ENCODE data around the gene PRKN.

Gene PRKN

DNA sequence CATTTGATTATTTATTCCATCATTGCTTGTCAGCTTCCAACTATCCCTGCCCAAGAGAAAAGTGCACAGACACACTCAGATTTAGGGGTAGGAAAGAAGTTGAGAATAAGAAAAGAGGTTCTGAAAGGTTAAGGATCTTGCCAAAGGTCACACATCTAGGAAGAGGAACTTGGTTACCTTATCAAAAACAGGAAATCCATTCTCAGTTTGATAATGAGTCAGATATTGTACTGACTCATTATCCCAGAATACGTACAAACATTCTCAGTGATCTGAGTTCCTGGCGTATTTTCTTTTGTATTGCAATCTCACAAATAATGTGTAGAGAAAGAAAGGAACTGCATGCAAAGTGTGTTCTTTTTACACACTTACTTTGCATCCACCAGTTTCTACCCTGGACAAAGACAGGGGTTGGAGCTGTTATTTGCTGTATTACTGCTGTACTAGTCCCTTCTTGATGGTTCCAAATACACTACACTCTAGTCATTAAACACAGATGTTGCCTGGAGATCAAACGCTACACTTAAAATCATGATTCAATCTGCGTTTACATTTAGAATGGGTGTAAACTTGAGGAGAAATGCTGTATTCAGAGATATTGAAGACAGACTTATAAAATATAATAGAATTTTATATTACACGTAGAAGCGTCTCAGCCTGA, 545.7 kb downstream of the PRKN start:
- H4K8ac ChIP-seq (ENCODE audit: low read length) = no peak overlapping the region
- no peak overlapping the region for H3K23ac ChIP-seq (ENCODE audit: low read length in 2 of 2)
- H3K4ac ChIP-seq (ENCODE audit: low read depth in 1 of 2, low read length in 2 of 2) = no peak overlapping the region
- H2BK5ac ChIP-seq (ENCODE audit: low read depth, low read length, poor library complexity, severe bottlenecking) = no peak overlapping the region
- no peaks in the 10 kb centered on the region for H3K36me3 ChIP-seq (ENCODE audit: control insufficient read depth in 1 of 2, insufficient read depth in 2 of 2, low read depth in 1 of 2, low read length in 2 of 2)
- H3K27me3 ChIP-seq (ENCODE audit: control insufficient read depth in 1 of 2, insufficient read depth in 1 of 2, low read length in 2 of 2) = no peaks in the 10 kb centered on the region
- H2BK12ac ChIP-seq (ENCODE audit: low read length in 2 of 2) = no peak overlapping the region
- H2BK120ac ChIP-seq (ENCODE audit: low read depth, low read length) = no peak overlapping the region
- H3K4me3 ChIP-seq (ENCODE audit: insufficient read depth in 1 of 2, low read depth in 1 of 2, low read length in 2 of 2) = no peak overlapping the region
- no peak overlapping the region for H4K91ac ChIP-seq (ENCODE audit: low read length)
- H2AK5ac ChIP-seq (ENCODE audit: low read length, severe bottlenecking) = no peak overlapping the region
- no peak overlapping the region for H3K14ac ChIP-seq (ENCODE audit: low read length in 2 of 2)
- peaks cover 3% of the 10 kb centered on the region for H3K4me1 ChIP-seq (ENCODE audit: control insufficient read depth, insufficient read depth, low read depth, low read length)
- no peaks in the 10 kb centered on the region for H3K79me1 ChIP-seq (replicated peaks; ENCODE audit: low read length, poor library complexity, severe bottlenecking)
- no peak overlapping the region for H2BK15ac ChIP-seq (ENCODE audit: low read depth, poor library complexity, severe bottlenecking)
- H3K9me3 ChIP-seq (ENCODE audit: control insufficient read depth, low read length) = no peaks in the 10 kb centered on the region
- H3K18ac ChIP-seq (ENCODE audit: low read depth in 1 of 2, low read length in 2 of 2) = no peak overlapping the region
- no peak overlapping the region for H3K9ac ChIP-seq (ENCODE audit: low read length)
- no peak overlapping the region for H3K27ac ChIP-seq (ENCODE audit: low read length, poor library complexity, severe bottlenecking)
- no peak overlapping the region for H2AFZ ChIP-seq (ENCODE audit: low read depth, low read length)
- no peak for DNase-seq
- H3K4me2 ChIP-seq (ENCODE audit: low read length, poor library complexity, severe bottlenecking) = no peak overlapping the region
- WGBS = 85% methylated on average over 3 of the region's 6 CpGs

DNA sequence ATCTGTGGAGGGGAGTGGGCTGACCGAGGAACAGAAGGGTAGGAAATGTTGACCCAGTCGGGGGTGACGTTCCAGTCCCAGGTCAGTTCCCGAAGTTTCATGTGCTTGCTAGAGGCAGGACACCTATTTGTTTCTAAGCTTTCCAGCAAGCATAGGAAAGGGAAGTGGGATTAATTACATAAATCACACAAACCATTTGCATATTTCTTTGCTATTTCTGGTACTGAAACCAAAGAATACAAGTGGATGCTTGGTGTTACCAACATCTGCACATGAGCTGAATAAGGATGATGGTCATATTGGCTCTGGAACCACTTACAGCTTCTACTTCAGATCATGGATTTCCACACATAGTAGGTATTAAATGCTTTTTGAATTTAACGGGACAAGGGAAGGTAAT, 546.5 kb downstream of the PRKN start:
- Histone ChIP-seq H3K27ac (ENCODE audit: low read length, poor library complexity, severe bottlenecking) (no peak overlapping the region), H3K14ac (ENCODE audit: low read length in 2 of 2) (no peak overlapping the region), H3K4me3 (ENCODE audit: insufficient read depth in 1 of 2, low read depth in 1 of 2, low read length in 2 of 2) (no peak overlapping the region), H3K9me3 (ENCODE audit: control insufficient read depth, low read length) (no peaks in the 10 kb centered on the region), H4K8ac (ENCODE audit: low read length) (no peak overlapping the region), H3K4ac (ENCODE audit: low read depth in 1 of 2, low read length in 2 of 2) (no peak overlapping the region), H3K4me2 (ENCODE audit: low read length, poor library complexity, severe bottlenecking) (no peak overlapping the region), H2AK5ac (ENCODE audit: low read length, severe bottlenecking) (no peak overlapping the region), H3K27me3 (ENCODE audit: control insufficient read depth in 1 of 2, insufficient read depth in 1 of 2, low read length in 2 of 2) (no peaks in the 10 kb centered on the region), H3K4me1 (ENCODE audit: control insufficient read depth, insufficient read depth, low read depth, low read length) (peaks cover 3% of the 10 kb centered on the region), H3K23ac (ENCODE audit: low read length in 2 of 2) (no peak overlapping the region), H2BK12ac (ENCODE audit: low read length in 2 of 2) (no peak overlapping the region), H2BK5ac (ENCODE audit: low read depth, low read length, poor library complexity, severe bottlenecking) (no peak overlapping the region), H2BK15ac (ENCODE audit: low read depth, poor library complexity, severe bottlenecking) (no peak overlapping the region), H3K79me1 (replicated peaks; ENCODE audit: low read length, poor library complexity, severe bottlenecking) (no peaks in the 10 kb centered on the region), H3K9ac (ENCODE audit: low read length) (no peak overlapping the region), H2BK120ac (ENCODE audit: low read depth, low read length) (no peak overlapping the region), H3K36me3 (ENCODE audit: control insufficient read depth in 1 of 2, insufficient read depth in 2 of 2, low read depth in 1 of 2, low read length in 2 of 2) (no peaks in the 10 kb centered on the region), H3K18ac (ENCODE audit: low read depth in 1 of 2, low read length in 2 of 2) (no peak overlapping the region), H4K91ac (ENCODE audit: low read length) (no peak overlapping the region), H2AFZ (ENCODE audit: low read depth, low read length) (no peak overlapping the region)
- 96% methylated on average over 3 of the region's 5 CpGs for WGBS
- no peak for DNase-seq

DNA sequence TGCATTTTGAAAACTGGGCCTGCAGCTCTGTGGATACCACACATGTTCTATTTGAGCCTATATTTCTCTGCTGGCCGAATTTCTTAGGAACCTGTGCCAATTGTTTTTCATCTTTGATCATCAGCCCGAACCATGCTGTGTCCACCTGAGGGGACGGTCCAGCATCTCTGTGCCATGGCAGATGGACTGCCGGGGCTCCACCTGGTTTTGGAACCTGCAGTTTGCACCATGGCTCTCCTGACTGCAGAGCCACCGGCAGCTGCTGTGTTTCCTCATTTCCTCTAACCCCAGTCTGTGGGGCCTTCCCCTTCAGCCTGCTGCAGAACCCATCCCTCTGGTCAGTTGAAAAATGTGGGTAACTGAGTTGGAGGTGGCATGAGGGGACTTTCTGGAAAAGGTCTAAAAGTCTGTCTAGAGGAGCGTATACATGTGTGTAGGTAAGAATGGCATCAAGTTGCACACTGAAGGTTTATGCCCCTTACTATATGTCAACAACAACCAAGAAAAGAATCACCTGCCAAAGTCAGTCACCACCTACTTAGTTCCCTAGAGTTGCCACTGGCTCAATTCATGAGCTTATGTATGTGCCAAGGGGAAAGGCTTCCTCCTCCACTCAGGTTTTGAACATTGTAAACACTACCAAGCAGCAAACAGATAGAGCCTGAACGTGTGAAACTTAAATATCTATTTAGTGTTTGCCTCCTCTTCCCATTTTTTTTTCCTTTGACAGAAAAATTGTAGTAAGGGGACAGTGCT, 548.2 kb downstream of the PRKN start:
- Histone ChIP-seq H2BK15ac (ENCODE audit: low read depth, poor library complexity, severe bottlenecking) (no peak overlapping the region), H3K23ac (ENCODE audit: low read length in 2 of 2) (no peak overlapping the region), H3K9me3 (ENCODE audit: control insufficient read depth, low read length) (no peaks in the 10 kb centered on the region), H4K91ac (ENCODE audit: low read length) (no peak overlapping the region), H3K4me2 (ENCODE audit: low read length, poor library complexity, severe bottlenecking) (no peak overlapping the region), H3K79me1 (replicated peaks; ENCODE audit: low read length, poor library complexity, severe bottlenecking) (no peaks in the 10 kb centered on the region), H2BK120ac (ENCODE audit: low read depth, low read length) (no peak overlapping the region), H3K4me1 (ENCODE audit: control insufficient read depth, insufficient read depth, low read depth, low read length) (peaks cover 3% of the 10 kb centered on the region), H2AFZ (ENCODE audit: low read depth, low read length) (no peak overlapping the region), H4K8ac (ENCODE audit: low read length) (peak overlapping the region; percentile 17), H3K27ac (ENCODE audit: low read length, poor library complexity, severe bottlenecking) (no peak overlapping the region), H3K4me3 (ENCODE audit: insufficient read depth in 1 of 2, low read depth in 1 of 2, low read length in 2 of 2) (no peak overlapping the region), H3K18ac (ENCODE audit: low read depth in 1 of 2, low read length in 2 of 2) (no peak overlapping the region), H2BK5ac (ENCODE audit: low read depth, low read length, poor library complexity, severe bottlenecking) (no peak overlapping the region), H3K4ac (ENCODE audit: low read depth in 1 of 2, low read length in 2 of 2) (no peak overlapping the region), H2AK5ac (ENCODE audit: low read length, severe bottlenecking) (no peak overlapping the region), H3K27me3 (ENCODE audit: control insufficient read depth in 1 of 2, insufficient read depth in 1 of 2, low read length in 2 of 2) (no peaks in the 10 kb centered on the region), H3K9ac (ENCODE audit: low read length) (no peak overlapping the region), H2BK12ac (ENCODE audit: low read length in 2 of 2) (no peak overlapping the region), H3K14ac (ENCODE audit: low read length in 2 of 2) (no peak overlapping the region), H3K36me3 (ENCODE audit: control insufficient read depth in 1 of 2, insufficient read depth in 2 of 2, low read depth in 1 of 2, low read length in 2 of 2) (no peaks in the 10 kb centered on the region)
- DNase-seq = no peak
- WGBS = 62% methylated on average over 6 of the region's 7 CpGs

DNA sequence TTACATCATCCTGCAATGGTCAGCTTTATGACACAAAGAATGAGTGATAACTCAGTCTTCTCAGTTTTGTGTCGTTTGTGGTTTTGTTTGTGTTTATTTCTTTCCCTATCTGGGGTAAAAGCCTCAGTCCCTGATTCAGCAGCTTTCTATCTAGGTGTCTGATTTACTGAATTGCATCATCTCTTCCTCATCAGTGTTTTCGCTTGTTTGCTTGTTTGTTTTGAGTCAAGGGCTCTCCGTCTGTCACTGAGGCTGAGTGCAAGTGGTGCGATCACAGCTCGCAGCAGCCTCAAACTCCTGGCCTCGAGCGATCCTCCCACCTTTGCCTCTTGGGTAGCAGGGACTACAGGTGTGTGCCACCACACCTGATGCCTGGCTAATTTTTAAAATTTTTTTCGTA, 548.9 kb downstream of the PRKN start:
- H4K8ac ChIP-seq (ENCODE audit: low read length) = no peak overlapping the region
- no peak overlapping the region for H2AK5ac ChIP-seq (ENCODE audit: low read length, severe bottlenecking)
- WGBS = 80% methylated on average over 8 of the region's 8 CpGs
- no peak overlapping the region for H3K27ac ChIP-seq (ENCODE audit: low read length, poor library complexity, severe bottlenecking)
- H3K4me1 ChIP-seq (ENCODE audit: control insufficient read depth, insufficient read depth, low read depth, low read length) = peaks cover 3% of the 10 kb centered on the region
- H3K4me2 ChIP-seq (ENCODE audit: low read length, poor library complexity, severe bottlenecking) = no peak overlapping the region
- no peak overlapping the region for H2BK120ac ChIP-seq (ENCODE audit: low read depth, low read length)
- no peak overlapping the region for H3K23ac ChIP-seq (ENCODE audit: low read length in 2 of 2)
- H3K4me3 ChIP-seq (ENCODE audit: insufficient read depth in 1 of 2, low read depth in 1 of 2, low read length in 2 of 2) = no peak overlapping the region
- no peak overlapping the region for H2BK15ac ChIP-seq (ENCODE audit: low read depth, poor library complexity, severe bottlenecking)
- H3K27me3 ChIP-seq (ENCODE audit: control insufficient read depth in 1 of 2, insufficient read depth in 1 of 2, low read length in 2 of 2) = no peaks in the 10 kb centered on the region
- no peak overlapping the region for H2AFZ ChIP-seq (ENCODE audit: low read depth, low read length)
- DNase-seq = no peak
- H3K36me3 ChIP-seq (ENCODE audit: control insufficient read depth in 1 of 2, insufficient read depth in 2 of 2, low read depth in 1 of 2, low read length in 2 of 2) = no peaks in the 10 kb centered on the region
- no peaks in the 10 kb centered on the region for H3K79me1 ChIP-seq (replicated peaks; ENCODE audit: low read length, poor library complexity, severe bottlenecking)
- H3K14ac ChIP-seq (ENCODE audit: low read length in 2 of 2) = no peak overlapping the region
- no peak overlapping the region for H2BK12ac ChIP-seq (ENCODE audit: low read length in 2 of 2)
- no peaks in the 10 kb centered on the region for H3K9me3 ChIP-seq (ENCODE audit: control insufficient read depth, low read length)
- H3K18ac ChIP-seq (ENCODE audit: low read depth in 1 of 2, low read length in 2 of 2) = no peak overlapping the region
- no peak overlapping the region for H2BK5ac ChIP-seq (ENCODE audit: low read depth, low read length, poor library complexity, severe bottlenecking)
- no peak overlapping the region for H4K91ac ChIP-seq (ENCODE audit: low read length)
- H3K9ac ChIP-seq (ENCODE audit: low read length) = no peak overlapping the region
- H3K4ac ChIP-seq (ENCODE audit: low read depth in 1 of 2, low read length in 2 of 2) = no peak overlapping the region
